HCT116 (cell line): ENCODE measurements around the gene ZBTB20. TPM values are rescaled to one million over a fixed set of nuclear protein-coding genes. Genes with fewer than 3 reads are reported as not detected.

Source experiments
- ATAC-seq: fragments of 200-7000 bp; cut with Tn5 transposase; 2 replicates; pipeline ENCODE4 v1.9.1; 2020; ENCODE audit warnings: mild to moderate bottlenecking, moderate library complexity
- BruUV-seq: library from RNA; stranded (reverse); fragments of 400-500 nt; replicated peaks from 2 replicates; lab custom pipeline; 2021; lab: Mats Ljungman, UMichigan
- CTCF ChIA-PET: fragments of 300-600 bp; sonication (Branson Sonifier 250); formaldehyde crosslinking; loops from one replicate; lab custom pipeline; 2021; ENCODE audit warnings: antibody characterized with exemption; lab: Charles Lee
- POLR2A ChIA-PET: fragments of 300-600, 350-600 bp; sonication (Branson Sonifier 250); formaldehyde crosslinking; loops from one replicate; lab custom pipeline; 2021; ENCODE audit warnings: antibody characterized with exemption; lab: Charles Lee
- RAD21 ChIA-PET, 2 experiments: fragments of 300-600 bp; sonication (Branson Sonifier 250); formaldehyde crosslinking; loops; one replicate each; lab custom pipeline; 2023; ENCODE audit warnings: low total read pairs in 2 of 2; ENCODE audit not compliant: uncharacterized antibody in 2 of 2, unreplicated experiment in 2 of 2, low non-redundant PET in 1 of 2; lab: Charles Lee
- DNase-seq: peaks from one replicate; pipeline ENCODE4 v3.0.0-alpha.2; 2010; ENCODE audit warnings: low read depth, low spot score
- H2AFZ ChIP-seq: fragments of 200-600 bp; shearing (Covaris generic), sonication (generic); 2 replicates; pipeline ENCODE4 v1.6.1; 2017; ENCODE audit warnings: low read depth, mixed run types, mixed read lengths, antibody characterized with exemption, low read length; ENCODE audit not compliant: poor library complexity, severe bottlenecking
- H3K27ac ChIP-seq: 2 replicates; pipeline ENCODE4 v1.5.1; 2012; ENCODE audit warnings: low read depth, low read length
- H3K27me3 ChIP-seq: fragments of 200-600 bp; sonication (generic); 2 replicates; pipeline ENCODE4 v1.6.1; 2016; ENCODE audit warnings: mixed run types, low read length, mixed read lengths; ENCODE audit not compliant: insufficient read depth
- H3K36me3 ChIP-seq, 2 experiments: fragments of 200-500 bp in 1 of 2; fragments of 200-600 bp in 1 of 2; sonication (Bioruptor generic) in 1 of 2; sonication (generic) in 1 of 2; 2 replicates each; pipeline versions ENCODE4 v1.5.1 to v1.6.1; 2014 to 2016; ENCODE audit warnings: low read length in 2 of 2, inconsistent platforms in 1 of 2, mixed read lengths in 1 of 2, mixed run types in 1 of 2; ENCODE audit not compliant: insufficient read depth in 2 of 2, control insufficient read depth in 1 of 2
- H3K4me1 ChIP-seq, 2 experiments: fragments of 200-600 bp in 1 of 2; sonication (generic) in 1 of 2; 2 replicates each; pipeline versions ENCODE4 v1.5.1 to v1.6.1; 2012 to 2017; ENCODE audit warnings: low read length in 2 of 2, inconsistent platforms in 1 of 2, mild to moderate bottlenecking in 1 of 2, mixed read lengths in 1 of 2, mixed run types in 1 of 2, moderate library complexity in 1 of 2; ENCODE audit not compliant: insufficient read depth in 2 of 2, control insufficient read depth in 1 of 2
- H3K4me2 ChIP-seq: fragments of 200-600 bp; sonication (generic); 2 replicates; pipeline ENCODE4 v1.6.1; 2017; ENCODE audit warnings: mixed run types, low read length, mixed read lengths
- H3K4me3 ChIP-seq, 2 experiments: fragments of 200-600 bp in 1 of 2; sonication (generic) in 1 of 2; replicated peaks in 1 of 2; 2 replicates each; pipeline ENCODE4 v1.5.1; 2011 to 2016; ENCODE audit warnings: low read length in 2 of 2, control low read depth in 1 of 2, low read depth in 1 of 2, mild to moderate bottlenecking in 1 of 2, mixed read lengths in 1 of 2, mixed run types in 1 of 2
- H3K79me2 ChIP-seq: fragments of 200-600 bp; sonication (generic); 2 replicates; pipeline ENCODE4 v1.6.1; 2017; ENCODE audit warnings: mild to moderate bottlenecking, mixed run types, low read length, moderate library complexity, mixed read lengths; ENCODE audit not compliant: insufficient read depth
- H3K9ac ChIP-seq: fragments of 200-600 bp; sonication (generic); 2 replicates; pipeline ENCODE4 v1.6.1; 2016; ENCODE audit warnings: low read length, mixed read lengths
- H3K9me2 ChIP-seq: fragments of 200-600 bp; sonication (generic), shearing (Covaris generic); 2 replicates; pipeline ENCODE4 v1.6.1; 2017; ENCODE audit warnings: mixed run types, mild to moderate bottlenecking, moderate library complexity; ENCODE audit not compliant: insufficient read depth
- H3K9me3 ChIP-seq, 2 experiments: fragments of 200-500 bp in 1 of 2; fragments of 200-600 bp in 1 of 2; sonication (Bioruptor generic) in 1 of 2; sonication (generic) in 1 of 2; 2 replicates each; pipeline ENCODE4 v1.6.1; 2014 to 2017; ENCODE audit warnings: low read length in 2 of 2, mixed read lengths in 2 of 2, inconsistent platforms in 1 of 2, low read depth in 1 of 2, mild to moderate bottlenecking in 1 of 2, mixed run types in 1 of 2, moderate library complexity in 1 of 2; ENCODE audit not compliant: control insufficient read depth in 1 of 2, insufficient read depth in 1 of 2
- H4K20me1 ChIP-seq: fragments of 200-600 bp; sonication (generic), shearing (Covaris generic); 2 replicates; pipeline ENCODE4 v1.6.1; 2017; ENCODE audit warnings: mixed run types, mild to moderate bottlenecking, moderate library complexity; ENCODE audit not compliant: insufficient read depth
- CBX3 ChIP-seq: IDR thresholded peaks from 2 replicates; pipeline ENCODE4 v1.6.1; 2012; ENCODE audit warnings: low read depth
- CEBPB ChIP-seq: IDR thresholded peaks from 2 replicates; pipeline ENCODE4 v1.6.1; 2012; ENCODE audit warnings: low read depth
- EZH2phosphoT487 ChIP-seq: fragments of 200-600 bp; IDR thresholded peaks from 2 replicates; pipeline ENCODE4 v1.6.1; 2018; ENCODE audit warnings: antibody characterized with exemption, borderline replicate concordance
- JUND ChIP-seq: IDR thresholded peaks from 2 replicates; pipeline ENCODE4 v1.6.1; 2012
- RAD21 ChIP-seq: IDR thresholded peaks from 2 replicates; pipeline ENCODE4 v1.6.1; 2012; ENCODE audit warnings: low read depth, mild to moderate bottlenecking
- ZFX ChIP-seq: fragments of 450-650 bp; IDR thresholded peaks from 2 replicates; pipeline ENCODE4 v1.6.1; 2017
- intact Hi-C: fragments of 100-400 bp; cut with micrococcal nuclease; formaldehyde crosslinking; loops from 2 replicates; pipeline ENCODE4 v1.10.0; 2022
- total RNA-seq: library from RNA; stranded (reverse); gene quantifications from one replicate; pipeline ENCODE4 v1.2.1, GENCODE V29; 2021; ENCODE audit not compliant: unreplicated experiment
- TF ChIP-seq, protein P1 (sequence below): IDR thresholded peaks from 2 replicates; pipeline ENCODE4 v1.6.1; 2012

ZBTB20 gene
- total RNA-seq, 1 experiment from 2014 or later = 42.1 TPM

- Histone ChIP-seq H3K4me2 (no peak overlapping the region), H3K9me2 (no peaks in the 10 kb centered on the region), H3K4me3 (no peak overlapping the region), H3K9me3 (no peaks in the 10 kb centered on the region), H4K20me1 (no peaks in the 10 kb centered on the region), H2AFZ (no peak overlapping the region), H3K4me1 (peaks cover 69 to 72% of the 10 kb centered on the region in 2 experiments), H3K79me2 (peaks cover 79% of the 10 kb centered on the region), H3K27me3 (no peaks in the 10 kb centered on the region), H3K36me3 (no peaks in the 10 kb centered on the region; a peak in 1 of 4 replicates), H3K27ac (no peak overlapping the region), H3K9ac (no peak overlapping the region)
- CTCF ChIA-PET = no interaction called here
- no peak for TF ChIP-seq RAD21
- TF ChIP-seq CEBPB = 0 out of 2 replicates have a peak, but pooled peaks have one; percentile 33
- intact Hi-C loops = loop anchor here (5.0 kb wide), 1 partner anchor 97 kb away; no protein-coding TSS in a partner anchor
- RAD21 ChIA-PET = no interaction called here
- DNase-seq = no peak
- no TSS peak for BruUV-seq
- POLR2A ChIA-PET = no interaction called here
- ATAC-seq = no peak
These were observed 596.9 kb downstream of the ZBTB20 start for GRCh38 chr3:114550165-114550564.

GRCh38 chr3:114545193-114545592, 601.9 kb downstream of the ZBTB20 start:
- Histone ChIP-seq H3K9ac (no peak overlapping the region), H4K20me1 (no peaks in the 10 kb centered on the region), H3K4me3 (no peak overlapping the region), H3K27ac (peak overlapping the region; percentile 49; the same call in 1 of the 2 replicates), H3K27me3 (no peaks in the 10 kb centered on the region), H2AFZ (no peak overlapping the region), H3K4me1 (peaks cover 50 to 60% of the 10 kb centered on the region in 2 experiments), H3K36me3 (no peaks in the 10 kb centered on the region; a peak in 1 of 4 replicates), H3K4me2 (peak overlapping the region; percentile 37), H3K9me2 (no peaks in the 10 kb centered on the region), H3K9me3 (no peaks in the 10 kb centered on the region), H3K79me2 (peaks cover 81% of the 10 kb centered on the region)
- no peak for TF ChIP-seq ZFX
- no peak for TF ChIP-seq JUND
- TF ChIP-seq CEBPB = 0 out of 2 replicates have a peak, but pooled peaks have one; percentile 10
- TF ChIP-seq EZH2phosphoT487 = no peak
- TF ChIP-seq CBX3 = no peak
- TF ChIP-seq, protein P1, sequence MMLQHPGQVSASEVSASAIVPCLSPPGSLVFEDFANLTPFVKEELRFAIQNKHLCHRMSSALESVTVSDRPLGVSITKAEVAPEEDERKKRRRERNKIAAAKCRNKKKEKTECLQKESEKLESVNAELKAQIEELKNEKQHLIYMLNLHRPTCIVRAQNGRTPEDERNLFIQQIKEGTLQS = no peak
- ChIA-PET CTCF (no interaction called here), RAD21 (no interaction called here), POLR2A (no interaction called here)
- intact Hi-C loops = no loop called here
- DNase-seq (no peak), ATAC-seq (no peak)
- no TSS peak for BruUV-seq
